PC-9 (cell line): ENCODE measurements around the gene LRCH3. TPM values are rescaled to one million over a fixed set of nuclear protein-coding genes. Genes with fewer than 3 reads are reported as not detected.

Experiments used
- BruUV-seq: library from RNA; stranded (reverse); fragments of 400-500 nt; replicated peaks from 2 replicates; lab custom pipeline; 2021; lab: Mats Ljungman, UMichigan
- CTCF ChIA-PET: fragments of 300-600 bp; sonication (Branson Sonifier 250); formaldehyde crosslinking; loops from one replicate; lab custom pipeline; 2022; ENCODE audit warnings: antibody characterized with exemption; lab: Charles Lee
- POLR2A ChIA-PET: fragments of 300-600 bp; sonication (Branson Sonifier 250); formaldehyde crosslinking; loops from one replicate; lab custom pipeline; 2022; ENCODE audit warnings: antibody characterized with exemption; ENCODE audit not compliant: unreplicated experiment; lab: Charles Lee
- DNase-seq, 2 experiments: peaks; one replicate each; pipeline versions ENCODE4 v3.0.0 to v3.0.0-alpha.2; 2015 to 2022; ENCODE audit warnings: mixed read lengths in 1 of 2
- H2AFZ ChIP-seq: fragments of 200-600 bp; sonication (generic); 2 replicates; pipeline ENCODE4 v1.8.1; 2017; ENCODE audit warnings: antibody characterized with exemption
- H3F3A ChIP-seq: fragments of 200-600 bp; sonication (generic); 2 replicates; pipeline ENCODE4 v1.8.1; 2017; ENCODE audit warnings: antibody characterized with exemption, mild to moderate bottlenecking, low read depth; ENCODE audit not compliant: insufficient read depth
- H3K27ac ChIP-seq: fragments of 200-600 bp; sonication (generic); 2 replicates; pipeline ENCODE4 v1.6.1; 2016; ENCODE audit warnings: mixed run types
- H3K27me3 ChIP-seq: fragments of 200-600 bp; sonication (generic); 2 replicates; pipeline ENCODE4 v1.6.1; 2016; ENCODE audit warnings: low read depth, mixed run types; ENCODE audit not compliant: insufficient read depth
- H3K36me3 ChIP-seq: fragments of 200-600 bp; sonication (generic); 2 replicates; pipeline ENCODE4 v1.6.1; 2016; ENCODE audit warnings: low read depth, mixed run types
- H3K4me1 ChIP-seq: fragments of 200-600 bp; sonication (generic); replicated peaks from 2 replicates; pipeline ENCODE4 v1.6.1; 2016; ENCODE audit warnings: mixed run types; ENCODE audit not compliant: insufficient read depth
- H3K4me2 ChIP-seq: fragments of 200-600 bp; sonication (generic); 2 replicates; pipeline ENCODE4 v1.6.1; 2017; ENCODE audit warnings: mixed run types
- H3K4me3 ChIP-seq: fragments of 200-600 bp; sonication (generic); 2 replicates; pipeline ENCODE4 v1.6.1; 2016; ENCODE audit warnings: mixed run types
- H3K79me2 ChIP-seq: fragments of 200-600 bp; sonication (generic); 2 replicates; pipeline ENCODE4 v1.6.1; 2017; ENCODE audit warnings: low read depth, mixed run types
- H3K9me2 ChIP-seq: fragments of 200-600 bp; sonication (generic); 2 replicates; pipeline ENCODE4 v1.8.1; 2017; ENCODE audit warnings: mild to moderate bottlenecking; ENCODE audit not compliant: insufficient read depth
- H3K9me3 ChIP-seq: fragments of 200-600 bp; sonication (generic); 2 replicates; pipeline ENCODE4 v1.8.1; 2016; ENCODE audit warnings: low read depth; ENCODE audit not compliant: insufficient read depth
- H4K20me1 ChIP-seq: fragments of 200-600 bp; sonication (generic); 2 replicates; pipeline ENCODE4 v1.8.1; 2017; ENCODE audit not compliant: insufficient read depth
- EZH2 ChIP-seq: fragments of 200-600 bp; sonication (generic); IDR thresholded peaks from 2 replicates; pipeline ENCODE4 v1.8.0; 2017; ENCODE audit warnings: antibody characterized with exemption, low read depth
- intact Hi-C: fragments of 100-400 bp; cut with micrococcal nuclease; formaldehyde crosslinking; loops from one replicate; pipeline ENCODE4 v1.10.0; 2022; ENCODE audit not compliant: unreplicated experiment
- total RNA-seq: library from RNA; stranded (reverse); gene quantifications from 2 replicates; pipeline ENCODE4 v1.2.3, GENCODE V29; 2021
- TF ChIP-seq, protein P1 (sequence below): fragments of 200-600 bp; sonication (generic); conservative IDR thresholded peaks from 2 replicates; pipeline ENCODE4 v1.6.1; 2017; ENCODE audit warnings: mixed run types, antibody characterized with exemption, mild to moderate bottlenecking, moderate library complexity

LRCH3 gene
- total RNA-seq, 1 experiment from 2014 or later = 51.9 TPM

GRCh38 chr3:197746801-197747237 is 44.2 kb upstream of the LRCH3 start:
- H3K79me2 ChIP-seq = peaks cover 13% of the 10 kb centered on the region
- POLR2A ChIA-PET = no interaction called here
- H3K27ac ChIP-seq = no peak overlapping the region
- no peaks in the 10 kb centered on the region for H3K36me3 ChIP-seq
- no peaks in the 10 kb centered on the region for H3K9me2 ChIP-seq
- intact Hi-C loops = no loop called here
- CTCF ChIA-PET = interaction anchor here (0.7 kb wide), 1 partner anchor 43 kb away, joined by 5 read pairs; no protein-coding TSS in a partner anchor
- H3K4me1 ChIP-seq = peaks cover 13% of the 10 kb centered on the region
- no peaks in the 10 kb centered on the region for H3K27me3 ChIP-seq
- no peak overlapping the region for H3K4me2 ChIP-seq
- DNase-seq = no peak
- H3K9me3 ChIP-seq = no peaks in the 10 kb centered on the region
- peaks cover 44% of the 10 kb centered on the region for H3F3A ChIP-seq
- H3K4me3 ChIP-seq = no peak overlapping the region
- TF ChIP-seq EZH2 = no peak
- TF ChIP-seq, protein P1, sequence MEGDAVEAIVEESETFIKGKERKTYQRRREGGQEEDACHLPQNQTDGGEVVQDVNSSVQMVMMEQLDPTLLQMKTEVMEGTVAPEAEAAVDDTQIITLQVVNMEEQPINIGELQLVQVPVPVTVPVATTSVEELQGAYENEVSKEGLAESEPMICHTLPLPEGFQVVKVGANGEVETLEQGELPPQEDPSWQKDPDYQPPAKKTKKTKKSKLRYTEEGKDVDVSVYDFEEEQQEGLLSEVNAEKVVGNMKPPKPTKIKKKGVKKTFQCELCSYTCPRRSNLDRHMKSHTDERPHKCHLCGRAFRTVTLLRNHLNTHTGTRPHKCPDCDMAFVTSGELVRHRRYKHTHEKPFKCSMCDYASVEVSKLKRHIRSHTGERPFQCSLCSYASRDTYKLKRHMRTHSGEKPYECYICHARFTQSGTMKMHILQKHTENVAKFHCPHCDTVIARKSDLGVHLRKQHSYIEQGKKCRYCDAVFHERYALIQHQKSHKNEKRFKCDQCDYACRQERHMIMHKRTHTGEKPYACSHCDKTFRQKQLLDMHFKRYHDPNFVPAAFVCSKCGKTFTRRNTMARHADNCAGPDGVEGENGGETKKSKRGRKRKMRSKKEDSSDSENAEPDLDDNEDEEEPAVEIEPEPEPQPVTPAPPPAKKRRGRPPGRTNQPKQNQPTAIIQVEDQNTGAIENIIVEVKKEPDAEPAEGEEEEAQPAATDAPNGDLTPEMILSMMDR = no peak
- no peak overlapping the region for H2AFZ ChIP-seq
- peaks cover 14% of the 10 kb centered on the region for H4K20me1 ChIP-seq
- no TSS peak for BruUV-seq

GRCh38 chr3:197748597-197749314 is 42.3 kb upstream of the LRCH3 start:
- Histone ChIP-seq H2AFZ (peak overlapping the region; percentile 98), H3K4me3 (peak overlapping the region; percentile 79), H3K27ac (peak overlapping the region; percentile 76), H3K27me3 (no peaks in the 10 kb centered on the region), H3K4me2 (peak overlapping the region; percentile 95), H4K20me1 (peaks cover 31% of the 10 kb centered on the region), H3K9me3 (no peaks in the 10 kb centered on the region), H3K36me3 (no peaks in the 10 kb centered on the region), H3K4me1 (peaks cover 25% of the 10 kb centered on the region), H3K79me2 (peaks cover 32% of the 10 kb centered on the region), H3K9me2 (no peaks in the 10 kb centered on the region), H3F3A (peaks cover 59% of the 10 kb centered on the region)
- BruUV-seq = no TSS peak
- POLR2A ChIA-PET = no interaction called here
- no peak for DNase-seq
- CTCF ChIA-PET = interaction anchor here (0.5 to 0.7 kb wide), 2 partner anchors 157 to 719 kb away, joined by 4 to 5 read pairs; partner anchors contain the start of gene MELTF
- no peak for TF ChIP-seq EZH2
- TF ChIP-seq, protein P1 = no peak
- intact Hi-C loops = loop anchor here (1.0 kb wide), 1 partner anchor 11 kb away; no protein-coding TSS in a partner anchor

- Histone ChIP-seq H3K9me3 (no peaks in the 10 kb centered on the region), H4K20me1 (peaks cover 36% of the 10 kb centered on the region), H3K36me3 (no peaks in the 10 kb centered on the region), H3K4me2 (peak overlapping the region; percentile 95), H3K4me1 (peaks cover 25% of the 10 kb centered on the region), H3K4me3 (peak overlapping the region; percentile 79), H3K9me2 (no peaks in the 10 kb centered on the region), H3K79me2 (peaks cover 37% of the 10 kb centered on the region), H2AFZ (peak overlapping the region; percentile 98), H3K27ac (peak overlapping the region; percentile 76), H3F3A (peaks cover 59% of the 10 kb centered on the region), H3K27me3 (no peaks in the 10 kb centered on the region)
- ChIA-PET CTCF (interaction anchor here (0.5 to 0.7 kb wide), 2 partner anchors 157 to 720 kb away, joined by 4 to 5 read pairs; partner anchors contain the start of gene MELTF), POLR2A (no interaction called here)
- TF ChIP-seq, protein P1 = no peak; the same call in 1 of the 2 replicates
- TF ChIP-seq EZH2 = no peak
- BruUV-seq = no TSS peak
- intact Hi-C loops = loop anchor here (1.0 kb wide), 1 partner anchor 12 kb away; no protein-coding TSS in a partner anchor
- peak in 1 of 2 experiments; percentile 58 for DNase-seq
Measured at GRCh38 chr3:197749315-197749600, 41.8 kb upstream of the LRCH3 start.
